ENCODE results near the gene OR7G1. TPM values are rescaled to one million over a fixed set of nuclear protein-coding genes. Genes with fewer than 3 reads are reported as not detected.

OR7G1 gene
- total and polyA plus RNA-seq, 2 of the 4 experiments (the other 2 are of a cell fraction): not detected

DNA sequence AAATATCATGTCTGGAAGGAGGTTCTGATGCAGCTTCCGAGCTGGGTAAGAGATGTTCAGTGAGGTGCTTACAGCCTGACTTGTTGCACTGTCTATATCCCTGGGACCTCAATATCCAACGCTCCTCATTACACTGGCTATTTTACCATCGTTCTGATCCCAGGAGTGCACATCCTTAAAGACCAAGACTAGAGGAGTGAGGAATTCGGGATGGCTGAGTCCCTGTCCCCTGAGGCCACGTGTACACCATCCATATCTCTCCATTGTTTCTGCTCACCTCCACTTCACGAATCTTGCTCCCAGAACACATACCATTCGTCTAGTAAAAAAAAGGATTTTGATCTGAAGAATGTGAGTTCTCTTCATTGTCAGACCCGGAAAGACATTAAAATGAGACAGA, 8.2 kb downstream of the OR7G1 start, which contains the start of gene OR7G2:
OR7G2 (minus strand) TSS at position 101 of the 400 bp plus-strand sequence. CDS start 4,232 bp downstream, outside the sequence.
- intact Hi-C loops (cut with micrococcal nuclease): no loop called here
- POLR2A ChIA-PET (ENCODE audit: unreplicated experiment): no interaction called here

More for the DNA sequence above, 8.2 kb downstream of the OR7G1 start, which contains the start of gene OR7G2:
- ATAC-seq (ENCODE audit: low read depth): no peak
- no peaks in the 10 kb centered on the region for H3K36me3 ChIP-seq (ENCODE audit: control insufficient read depth, insufficient read depth, low read length)
- no peak within 1 kb of the TSS for H2BK15ac ChIP-seq (ENCODE audit: low read depth, low read length)
- H2BK120ac ChIP-seq (ENCODE audit: low read depth, low read length): no peak within 1 kb of the TSS
- no peak within 1 kb of the TSS for H3K23ac ChIP-seq (ENCODE audit: low read depth, low read length)
- no peak within 1 kb of the TSS for H3K14ac ChIP-seq (replicated peaks; ENCODE audit: low read depth, low read length)
- no peak within 1 kb of the TSS for H4K8ac ChIP-seq (ENCODE audit: low read depth in 2 of 2, low read length in 2 of 2)
- DNase-seq: no peak
- no peak within 1 kb of the TSS for H3K56ac ChIP-seq (ENCODE audit: extremely low read depth, insufficient read depth, low read length)
- in situ Hi-C loops (cut with MboI; ENCODE audit: low sequenced_read_pairs) (no loop called here), dilution Hi-C loops (cut with HindIII; ENCODE audit: low sequenced_read_pairs, unreplicated experiment) (no loop called here)
- H3K18ac ChIP-seq (ENCODE audit: low read depth, low read length): no peak within 1 kb of the TSS
- H3K9ac ChIP-seq (ENCODE audit: low read depth, low read length): no peak within 1 kb of the TSS
- H4K91ac ChIP-seq (ENCODE audit: insufficient read depth, low read depth, low read length): no peak within 1 kb of the TSS
- no peak within 1 kb of the TSS for H2AFZ ChIP-seq (replicated peaks; ENCODE audit: low read length, poor library complexity)
- H3K9me3 ChIP-seq (ENCODE audit: control insufficient read depth, insufficient read depth, low read length): peaks cover 14% of the 10 kb centered on the region
- H3K79me1 ChIP-seq (ENCODE audit: low read depth in 1 of 2, low read length in 2 of 2): no peaks in the 10 kb centered on the region
- no peak within 1 kb of the TSS for H2AK5ac ChIP-seq (ENCODE audit: low read depth, low read length)
- WGBS, 2 experiments (ENCODE audit: extremely low coverage in 2 of 2, insufficient read length in 1 of 2): no CpG with 5 or more reads among the region's 8 CpGs
- H4K20me1 ChIP-seq (ENCODE audit: insufficient read depth, low read length): no peaks in the 10 kb centered on the region
- no peak within 1 kb of the TSS for H2BK5ac ChIP-seq (ENCODE audit: low read depth, low read length, poor library complexity, severe bottlenecking)
- no peak within 1 kb of the TSS for H3K4me3 ChIP-seq (ENCODE audit: insufficient read depth, low read depth, low read length)
- CTCF ChIA-PET: interaction anchor here (0.7 kb wide), 1 partner anchor 465 kb away, joined by 4 read pairs; no protein-coding TSS in a partner anchor
- H3K4ac ChIP-seq (ENCODE audit: low read depth, low read length): no peak within 1 kb of the TSS
- no peak within 1 kb of the TSS for H2AK9ac ChIP-seq (replicated peaks; ENCODE audit: low read depth, low read length, poor library complexity)
- no peaks in the 10 kb centered on the region for H3K4me1 ChIP-seq (ENCODE audit: control insufficient read depth, insufficient read depth, low read length)
- H3K27me3 ChIP-seq (ENCODE audit: control insufficient read depth, insufficient read depth, low read length): no peaks in the 10 kb centered on the region
- TF ChIP-seq BHLHE40 (IDR thresholded peaks at IDR 0.05; ENCODE audit: low read depth, low read length): no peak
- TF ChIP-seq CEBPB (IDR thresholded peaks at IDR 0.05; ENCODE audit: low read depth, low read length): no peak
- no peak for TF ChIP-seq POLR2A (IDR thresholded peaks at IDR 0.05; ENCODE audit: low read depth, low read length)
- no peak for TF ChIP-seq SMC3 (IDR thresholded peaks at IDR 0.05; ENCODE audit: low read depth, low read length)
- no peak for TF ChIP-seq RCOR1 (IDR thresholded peaks at IDR 0.05; ENCODE audit: insufficient replicate concordance, low read length)
- no peak for TF ChIP-seq MAZ (IDR thresholded peaks at IDR 0.05; ENCODE audit: borderline replicate concordance, low read depth, low read length)
- no peak for TF ChIP-seq NFE2L2 (IDR thresholded peaks at IDR 0.05; ENCODE audit: low read depth, low read length)
- TF ChIP-seq MAFK (IDR thresholded peaks at IDR 0.05; ENCODE audit: low read depth, low read length): no peak
- TF ChIP-seq RFX5 (IDR thresholded peaks at IDR 0.05; ENCODE audit: low read depth, low read length): no peak
- TF ChIP-seq, protein P1, sequence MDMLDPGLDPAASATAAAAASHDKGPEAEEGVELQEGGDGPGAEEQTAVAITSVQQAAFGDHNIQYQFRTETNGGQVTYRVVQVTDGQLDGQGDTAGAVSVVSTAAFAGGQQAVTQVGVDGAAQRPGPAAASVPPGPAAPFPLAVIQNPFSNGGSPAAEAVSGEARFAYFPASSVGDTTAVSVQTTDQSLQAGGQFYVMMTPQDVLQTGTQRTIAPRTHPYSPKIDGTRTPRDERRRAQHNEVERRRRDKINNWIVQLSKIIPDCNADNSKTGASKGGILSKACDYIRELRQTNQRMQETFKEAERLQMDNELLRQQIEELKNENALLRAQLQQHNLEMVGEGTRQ (IDR thresholded peaks at IDR 0.05; ENCODE audit: low read depth, low read length): no peak
- no peaks in the 10 kb centered on the region for H3K9me1 ChIP-seq (ENCODE audit: insufficient read depth, low read length)
- BruUV-seq (replicated peaks): no TSS peak
- no peak within 1 kb of the TSS for H3K4me2 ChIP-seq (ENCODE audit: low read depth, low read length)
- H2BK20ac ChIP-seq (ENCODE audit: low read depth, low read length): no peak within 1 kb of the TSS
- no peak within 1 kb of the TSS for H4K5ac ChIP-seq (ENCODE audit: low read depth, low read length)
- H3K27ac ChIP-seq (ENCODE audit: insufficient read depth, low read length): no peak within 1 kb of the TSS
